DND-41 (cell line): ENCODE results near the gene PAGE5.

Experiments used
- ATAC-seq: fragments of 200-7000 bp; cut with Tn5 transposase; 3 replicates; pipeline ENCODE4 v1.9.1; 2021; ENCODE audit warnings: low read depth; ENCODE audit not compliant: insufficient read depth
- DNase-seq: peaks from one replicate; pipeline ENCODE4 v3.0.0-alpha.2; 2020
- H2AFZ ChIP-seq: 2 replicates; pipeline ENCODE4 v1.6.0; 2012; ENCODE audit warnings: low read depth, low read length
- H3K27ac ChIP-seq: 2 replicates; pipeline ENCODE4 v1.5.1; 2012; ENCODE audit warnings: low read length, inconsistent platforms
- H3K27me3 ChIP-seq: fragments of 200-600 bp; sonication (generic); 2 replicates; pipeline ENCODE4 v1.6.0; 2012; ENCODE audit warnings: low read length, mild to moderate bottlenecking, inconsistent platforms; ENCODE audit not compliant: insufficient read depth, poor library complexity
- H3K36me3 ChIP-seq: 2 replicates; pipeline ENCODE4 v1.5.1; 2012; ENCODE audit warnings: low read length, inconsistent platforms; ENCODE audit not compliant: insufficient read depth
- H3K4me1 ChIP-seq: 2 replicates; pipeline ENCODE4 v1.5.1; 2012; ENCODE audit warnings: mild to moderate bottlenecking, low read length; ENCODE audit not compliant: insufficient read depth
- H3K4me2 ChIP-seq: 2 replicates; pipeline ENCODE4 v1.6.0; 2012; ENCODE audit warnings: mild to moderate bottlenecking, moderate library complexity, low read length, inconsistent platforms; ENCODE audit not compliant: insufficient read depth
- H3K4me3 ChIP-seq, 2 experiments: fragments of 200-600 bp in 1 of 2; shearing (Covaris generic) in 1 of 2; 2 replicates each; pipeline ENCODE4 v1.5.1; 2012 to 2016; ENCODE audit warnings: inconsistent platforms in 2 of 2, low read length in 2 of 2, mild to moderate bottlenecking in 2 of 2, low read depth in 1 of 2, moderate library complexity in 1 of 2
- H3K79me2 ChIP-seq: 2 replicates; pipeline ENCODE4 v1.6.0; 2012; ENCODE audit warnings: low read length, inconsistent platforms; ENCODE audit not compliant: insufficient read depth
- H3K9ac ChIP-seq: 2 replicates; pipeline ENCODE4 v1.6.0; 2012; ENCODE audit warnings: low read depth, mild to moderate bottlenecking, inconsistent platforms, low read length, moderate library complexity
- H3K9me3 ChIP-seq: 2 replicates; pipeline ENCODE4 v1.5.1; 2012; ENCODE audit warnings: low read length, moderate library complexity, mild to moderate bottlenecking, inconsistent platforms; ENCODE audit not compliant: insufficient read depth, severe bottlenecking
- H4K20me1 ChIP-seq: 2 replicates; pipeline ENCODE4 v1.6.0; 2012; ENCODE audit warnings: low read length; ENCODE audit not compliant: insufficient read depth
- EZH2 ChIP-seq: IDR thresholded peaks from 3 replicates; pipeline ENCODE4 v1.6.1; 2012; ENCODE audit warnings: borderline replicate concordance, low read depth, mild to moderate bottlenecking, moderate library complexity, low read length, inconsistent platforms; ENCODE audit not compliant: severe bottlenecking
- TF ChIP-seq, protein P1 (sequence below): IDR thresholded peaks from 2 replicates; pipeline ENCODE4 v1.5.1; 2012; ENCODE audit warnings: borderline replicate concordance, low read length, moderate library complexity, mild to moderate bottlenecking; ENCODE audit not compliant: poor library complexity, severe bottlenecking; ENCODE audit errors: extremely low read depth

The PAGE5 gene

DNA sequence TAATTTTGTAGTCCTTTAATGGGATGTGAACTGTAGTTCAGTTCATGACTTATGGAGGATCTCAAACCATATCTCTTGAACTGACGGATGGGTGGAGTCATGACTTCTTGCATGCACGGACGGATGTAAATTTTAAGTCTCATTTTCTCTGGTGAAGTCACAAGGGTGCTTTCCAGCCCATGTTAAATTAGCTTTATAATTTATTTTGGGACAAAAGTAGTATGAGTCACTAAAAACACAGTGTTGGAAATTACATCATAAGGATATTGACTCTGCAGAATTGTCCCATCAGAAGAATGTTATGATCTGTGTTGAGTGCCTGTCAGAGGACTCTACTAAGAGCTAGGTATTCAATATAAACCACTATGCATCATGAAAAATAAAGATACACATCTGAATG is 6.8 kb upstream of the PAGE5 start:
- no peak for ATAC-seq
- TF ChIP-seq, protein P1, sequence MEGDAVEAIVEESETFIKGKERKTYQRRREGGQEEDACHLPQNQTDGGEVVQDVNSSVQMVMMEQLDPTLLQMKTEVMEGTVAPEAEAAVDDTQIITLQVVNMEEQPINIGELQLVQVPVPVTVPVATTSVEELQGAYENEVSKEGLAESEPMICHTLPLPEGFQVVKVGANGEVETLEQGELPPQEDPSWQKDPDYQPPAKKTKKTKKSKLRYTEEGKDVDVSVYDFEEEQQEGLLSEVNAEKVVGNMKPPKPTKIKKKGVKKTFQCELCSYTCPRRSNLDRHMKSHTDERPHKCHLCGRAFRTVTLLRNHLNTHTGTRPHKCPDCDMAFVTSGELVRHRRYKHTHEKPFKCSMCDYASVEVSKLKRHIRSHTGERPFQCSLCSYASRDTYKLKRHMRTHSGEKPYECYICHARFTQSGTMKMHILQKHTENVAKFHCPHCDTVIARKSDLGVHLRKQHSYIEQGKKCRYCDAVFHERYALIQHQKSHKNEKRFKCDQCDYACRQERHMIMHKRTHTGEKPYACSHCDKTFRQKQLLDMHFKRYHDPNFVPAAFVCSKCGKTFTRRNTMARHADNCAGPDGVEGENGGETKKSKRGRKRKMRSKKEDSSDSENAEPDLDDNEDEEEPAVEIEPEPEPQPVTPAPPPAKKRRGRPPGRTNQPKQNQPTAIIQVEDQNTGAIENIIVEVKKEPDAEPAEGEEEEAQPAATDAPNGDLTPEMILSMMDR: no peak
- TF ChIP-seq EZH2: no peak
- H3K9me3 ChIP-seq: no peaks in the 10 kb centered on the region

DNA sequence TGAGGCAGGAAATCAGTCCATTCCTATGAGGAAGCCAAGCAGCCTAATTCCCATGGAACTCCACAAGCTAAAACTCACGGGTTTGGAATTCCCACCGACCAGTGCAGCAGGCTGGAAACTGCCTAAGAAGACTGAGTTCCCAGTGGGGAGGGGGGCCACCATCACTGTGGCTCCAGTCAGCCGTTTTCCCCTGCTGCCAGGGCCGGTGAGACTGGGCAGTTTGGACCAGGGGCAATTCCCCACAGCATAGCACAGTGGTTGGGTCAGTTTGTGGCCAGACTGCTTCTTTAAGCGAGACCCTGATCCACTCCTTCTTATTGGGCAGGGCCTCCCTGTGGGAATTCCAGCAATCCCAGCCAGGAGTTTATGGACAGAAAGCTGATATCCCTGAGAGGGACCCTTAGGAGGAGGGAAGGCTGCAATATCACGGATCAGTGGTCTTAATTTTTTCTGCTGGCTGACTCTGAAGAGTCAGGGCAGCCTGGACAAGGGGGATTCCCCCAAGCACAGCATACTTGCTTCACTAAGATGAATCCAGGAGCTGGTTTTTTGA is 20.7 kb downstream of the PAGE5 start:
- H3K9ac ChIP-seq: no peak overlapping the region
- ATAC-seq (no peak), DNase-seq (no peak)
- no peak overlapping the region for H2AFZ ChIP-seq
- no peaks in the 10 kb centered on the region for H3K27me3 ChIP-seq
- H3K36me3 ChIP-seq: no peaks in the 10 kb centered on the region
- H3K79me2 ChIP-seq: no peaks in the 10 kb centered on the region
- TF ChIP-seq, protein P1: no peak
- TF ChIP-seq EZH2: no peak
- no peak overlapping the region for H3K27ac ChIP-seq
- H3K4me2 ChIP-seq: no peak overlapping the region
- H3K9me3 ChIP-seq: no peaks in the 10 kb centered on the region
- no peaks in the 10 kb centered on the region for H3K4me1 ChIP-seq
- H3K4me3 ChIP-seq: no peak overlapping the region
- no peaks in the 10 kb centered on the region for H4K20me1 ChIP-seq

More for the DNA sequence above, 6.8 kb upstream of the PAGE5 start:
- no peaks in the 10 kb centered on the region for H3K79me2 ChIP-seq
- H3K4me2 ChIP-seq: no peak overlapping the region
- H4K20me1 ChIP-seq: no peaks in the 10 kb centered on the region
- H3K4me3 ChIP-seq: no peak overlapping the region
- no peak overlapping the region for H2AFZ ChIP-seq
- H3K27me3 ChIP-seq: no peaks in the 10 kb centered on the region
- H3K36me3 ChIP-seq: no peaks in the 10 kb centered on the region
- H3K4me1 ChIP-seq: no peaks in the 10 kb centered on the region
- no peak for DNase-seq
- no peak overlapping the region for H3K9ac ChIP-seq
- H3K27ac ChIP-seq: no peak overlapping the region

DNA sequence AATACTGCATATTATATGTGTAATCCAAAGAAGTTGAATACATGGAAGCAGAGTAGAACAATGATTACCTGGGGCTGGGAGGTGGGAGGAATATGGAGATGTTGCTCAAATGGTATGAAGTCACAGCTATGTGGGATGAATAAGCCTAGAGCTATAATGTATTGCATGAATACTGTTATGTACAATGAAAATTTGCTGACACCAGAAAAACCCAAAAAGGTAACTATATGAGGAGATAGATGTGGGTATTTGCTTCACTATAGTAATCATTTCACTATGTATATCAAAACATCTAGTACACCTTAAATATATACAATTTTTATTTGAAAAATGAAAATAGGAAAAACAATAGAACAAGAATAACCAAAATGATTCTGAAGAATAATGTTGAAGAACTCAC is 33.4 kb downstream of the PAGE5 start:
- no peak for ATAC-seq
- Histone ChIP-seq H3K79me2 (no peaks in the 10 kb centered on the region), H3K27ac (no peak overlapping the region), H3K9me3 (no peaks in the 10 kb centered on the region), H3K27me3 (no peaks in the 10 kb centered on the region), H3K9ac (no peak overlapping the region), H3K4me2 (no peak overlapping the region), H3K4me3 (no peak overlapping the region), H3K36me3 (no peaks in the 10 kb centered on the region), H4K20me1 (no peaks in the 10 kb centered on the region), H3K4me1 (no peaks in the 10 kb centered on the region), H2AFZ (no peak overlapping the region)
- no peak for DNase-seq
- TF ChIP-seq, protein P1: no peak
- TF ChIP-seq EZH2: no peak

DNA sequence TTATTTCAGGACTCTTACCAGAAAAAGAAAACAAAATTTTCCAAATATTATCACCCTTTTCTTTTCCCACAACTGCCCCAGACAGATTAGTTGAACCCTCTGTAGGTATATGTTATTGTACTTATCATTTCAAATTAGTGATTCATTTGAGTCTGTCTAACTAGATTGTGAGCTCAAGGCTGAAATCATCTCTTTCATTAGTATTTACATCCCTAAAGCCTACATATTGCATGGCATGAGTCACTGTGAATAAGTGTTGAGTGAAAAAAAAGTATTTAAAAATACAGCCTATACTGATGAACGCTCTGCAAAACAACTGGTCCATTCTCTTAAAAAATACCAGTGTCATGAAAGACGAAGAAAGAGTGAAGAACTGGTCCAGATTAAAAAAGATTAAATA is 40.7 kb downstream of the PAGE5 start:
- Histone ChIP-seq H3K27ac (no peak overlapping the region), H3K27me3 (no peaks in the 10 kb centered on the region), H3K9me3 (no peaks in the 10 kb centered on the region), H3K36me3 (no peaks in the 10 kb centered on the region), H4K20me1 (no peaks in the 10 kb centered on the region), H3K79me2 (no peaks in the 10 kb centered on the region), H3K4me1 (no peaks in the 10 kb centered on the region), H3K9ac (no peak overlapping the region), H3K4me3 (no peak overlapping the region), H3K4me2 (no peak overlapping the region), H2AFZ (no peak overlapping the region)
- ATAC-seq: no peak
- no peak for DNase-seq
- TF ChIP-seq, protein P1: no peak
- no peak for TF ChIP-seq EZH2
